ENCODE data around the gene ANGPTL8. TPM values are rescaled to one million over a fixed set of nuclear protein-coding genes. Genes with fewer than 3 reads are reported as not detected.
A peak's percentile ranks its signal among the peaks of the same experiment; 100 is the strongest.

ANGPTL8 gene
- total and polyA plus RNA-seq, 2 of the 13 experiments (the other 11 are each of a cell fraction or from before 2014, with no cell fraction given), result 27.3 to 243 TPM

DNA sequence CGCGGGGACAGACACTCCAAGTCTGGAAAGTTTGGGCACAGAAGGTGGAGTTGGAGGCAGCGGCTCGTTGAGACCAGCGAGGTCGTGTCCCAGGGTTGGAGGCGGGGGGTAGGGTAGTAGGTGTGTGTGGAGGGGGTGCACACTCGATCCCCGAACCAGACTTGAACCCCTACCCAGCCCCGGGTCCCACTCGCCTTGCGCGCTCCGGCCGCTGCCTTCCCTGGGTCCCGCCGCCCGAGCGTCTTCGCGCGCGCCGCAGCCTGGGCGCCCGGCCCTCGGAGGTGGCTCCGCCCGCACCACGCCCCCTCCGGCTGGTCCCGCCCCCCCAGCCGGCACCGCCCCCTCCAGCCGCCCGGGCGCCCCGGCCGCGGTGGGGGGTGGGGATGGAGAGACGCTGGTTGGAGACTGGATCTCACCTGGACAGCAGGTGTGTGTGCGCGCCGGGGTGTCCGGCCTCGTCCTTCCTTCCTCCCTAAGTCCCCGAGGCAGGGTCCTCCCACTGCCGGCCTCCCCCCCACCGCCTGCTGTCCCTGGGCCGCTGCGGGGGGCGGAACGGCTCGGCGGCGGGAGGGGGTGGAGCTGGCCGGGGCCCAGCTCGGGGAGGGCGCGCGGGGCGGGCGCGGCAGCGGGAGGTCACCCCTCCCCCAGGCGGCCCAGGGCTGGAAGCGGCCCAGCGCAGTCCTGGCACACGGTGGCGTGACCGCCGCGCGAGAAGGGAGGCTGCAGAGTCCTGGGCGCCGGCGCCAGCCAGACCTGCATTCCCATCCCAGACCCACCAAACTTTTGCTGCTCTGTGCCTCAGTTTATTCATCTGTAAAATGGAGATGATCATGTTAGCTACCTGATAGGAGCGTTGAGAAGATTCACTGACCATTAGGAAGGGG, 41.9 kb upstream of the ANGPTL8 start, which contains the start of gene KANK2 (continued):
- TF ChIP-seq, protein P1, sequence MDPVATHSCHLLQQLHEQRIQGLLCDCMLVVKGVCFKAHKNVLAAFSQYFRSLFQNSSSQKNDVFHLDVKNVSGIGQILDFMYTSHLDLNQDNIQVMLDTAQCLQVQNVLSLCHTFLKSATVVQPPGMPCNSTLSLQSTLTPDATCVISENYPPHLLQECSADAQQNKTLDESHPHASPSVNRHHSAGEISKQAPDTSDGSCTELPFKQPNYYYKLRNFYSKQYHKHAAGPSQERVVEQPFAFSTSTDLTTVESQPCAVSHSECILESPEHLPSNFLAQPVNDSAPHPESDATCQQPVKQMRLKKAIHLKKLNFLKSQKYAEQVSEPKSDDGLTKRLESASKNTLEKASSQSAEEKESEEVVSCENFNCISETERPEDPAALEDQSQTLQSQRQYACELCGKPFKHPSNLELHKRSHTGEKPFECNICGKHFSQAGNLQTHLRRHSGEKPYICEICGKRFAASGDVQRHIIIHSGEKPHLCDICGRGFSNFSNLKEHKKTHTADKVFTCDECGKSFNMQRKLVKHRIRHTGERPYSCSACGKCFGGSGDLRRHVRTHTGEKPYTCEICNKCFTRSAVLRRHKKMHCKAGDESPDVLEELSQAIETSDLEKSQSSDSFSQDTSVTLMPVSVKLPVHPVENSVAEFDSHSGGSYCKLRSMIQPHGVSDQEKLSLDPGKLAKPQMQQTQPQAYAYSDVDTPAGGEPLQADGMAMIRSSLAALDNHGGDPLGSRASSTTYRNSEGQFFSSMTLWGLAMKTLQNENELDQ (CRISPR knock-in tag; IDR thresholded peaks at IDR 0.05; ENCODE audit: borderline replicate concordance), result no peak
- TF ChIP-seq ELF1 (CRISPR knock-in tag; IDR thresholded peaks at IDR 0.05) (no peak), ZFP82 (CRISPR knock-in tag; IDR thresholded peaks at IDR 0.05; ENCODE audit: borderline replicate concordance) (no peak; the same call in 1 of the 2 replicates), ARNTL (CRISPR knock-in tag; IDR thresholded peaks at IDR 0.05) (no peak), POLR2AphosphoS2 (IDR thresholded peaks at IDR 0.05; ENCODE audit: low read depth, low read length) (no peak), POLR2A (IDR thresholded peaks at IDR 0.05; ENCODE audit: insufficient read depth in 1 of 2, low read depth in 2 of 2, low read length in 2 of 2) (peak; percentile 58 to 86), ZBTB20 (CRISPR knock-in tag; IDR thresholded peaks at IDR 0.05; ENCODE audit: borderline replicate concordance, low read depth) (no peak), AGO2 (optimal IDR thresholded peaks at IDR 0.05; ENCODE audit: low read depth, low read length) (peak; percentile 37), ZNF431 (CRISPR knock-in tag; IDR thresholded peaks at IDR 0.05; ENCODE audit: borderline replicate concordance, low read depth) (0 out of 2 replicates have a peak, but pooled peaks have one; percentile 55), ZNF766 (CRISPR knock-in tag; IDR thresholded peaks at IDR 0.05; ENCODE audit: borderline replicate concordance) (no peak), NR2F6 (IDR thresholded peaks at IDR 0.05) (no peak), NR2F6 (CRISPR knock-in tag; IDR thresholded peaks at IDR 0.05) (peak; percentile 73), PHB2 (IDR thresholded peaks at IDR 0.05; ENCODE audit: partially characterized antibody) (no peak), KMT2A (CRISPR knock-in tag; IDR thresholded peaks at IDR 0.05) (no peak), ZNF761 (CRISPR knock-in tag; conservative IDR thresholded peaks at IDR 0.05) (no peak), SP5 (CRISPR knock-in tag; IDR thresholded peaks at IDR 0.05; ENCODE audit: borderline replicate concordance, low read depth) (no peak; the same call in none of the 2 replicates), ZNF10 (CRISPR knock-in tag; IDR thresholded peaks at IDR 0.05; ENCODE audit: borderline replicate concordance, low read depth) (no peak), ZNF558 (CRISPR knock-in tag; IDR thresholded peaks at IDR 0.05; ENCODE audit: borderline replicate concordance) (no peak), PHF21A (CRISPR knock-in tag; IDR thresholded peaks at IDR 0.05) (no peak; the same call in 1 of the 2 replicates)
- TF ChIP-seq, protein P2, sequence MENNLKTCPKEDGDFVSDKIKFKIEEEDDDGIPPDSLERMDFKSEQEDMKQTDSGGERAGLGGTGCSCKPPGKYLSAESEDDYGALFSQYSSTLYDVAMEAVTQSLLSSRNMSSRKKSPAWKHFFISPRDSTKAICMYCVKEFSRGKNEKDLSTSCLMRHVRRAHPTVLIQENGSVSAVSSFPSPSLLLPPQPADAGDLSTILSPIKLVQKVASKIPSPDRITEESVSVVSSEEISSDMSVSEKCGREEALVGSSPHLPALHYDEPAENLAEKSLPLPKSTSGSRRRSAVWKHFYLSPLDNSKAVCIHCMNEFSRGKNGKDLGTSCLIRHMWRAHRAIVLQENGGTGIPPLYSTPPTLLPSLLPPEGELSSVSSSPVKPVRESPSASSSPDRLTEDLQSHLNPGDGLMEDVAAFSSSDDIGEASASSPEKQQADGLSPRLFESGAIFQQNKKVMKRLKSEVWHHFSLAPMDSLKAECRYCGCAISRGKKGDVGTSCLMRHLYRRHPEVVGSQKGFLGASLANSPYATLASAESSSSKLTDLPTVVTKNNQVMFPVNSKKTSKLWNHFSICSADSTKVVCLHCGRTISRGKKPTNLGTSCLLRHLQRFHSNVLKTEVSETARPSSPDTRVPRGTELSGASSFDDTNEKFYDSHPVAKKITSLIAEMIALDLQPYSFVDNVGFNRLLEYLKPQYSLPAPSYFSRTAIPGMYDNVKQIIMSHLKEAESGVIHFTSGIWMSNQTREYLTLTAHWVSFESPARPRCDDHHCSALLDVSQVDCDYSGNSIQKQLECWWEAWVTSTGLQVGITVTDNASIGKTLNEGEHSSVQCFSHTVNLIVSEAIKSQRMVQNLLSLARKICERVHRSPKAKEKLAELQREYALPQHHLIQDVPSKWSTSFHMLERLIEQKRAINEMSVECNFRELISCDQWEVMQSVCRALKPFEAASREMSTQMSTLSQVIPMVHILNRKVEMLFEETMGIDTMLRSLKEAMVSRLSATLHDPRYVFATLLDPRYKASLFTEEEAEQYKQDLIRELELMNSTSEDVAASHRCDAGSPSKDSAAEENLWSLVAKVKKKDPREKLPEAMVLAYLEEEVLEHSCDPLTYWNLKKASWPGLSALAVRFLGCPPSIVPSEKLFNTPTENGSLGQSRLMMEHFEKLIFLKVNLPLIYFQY (CRISPR knock-in tag; IDR thresholded peaks at IDR 0.05; ENCODE audit: borderline replicate concordance), result peak; percentile 15; the same call in 1 of the 2 replicates
- TF ChIP-seq, protein P3, sequence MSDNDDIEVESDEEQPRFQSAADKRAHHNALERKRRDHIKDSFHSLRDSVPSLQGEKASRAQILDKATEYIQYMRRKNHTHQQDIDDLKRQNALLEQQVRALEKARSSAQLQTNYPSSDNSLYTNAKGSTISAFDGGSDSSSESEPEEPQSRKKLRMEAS (IDR thresholded peaks at IDR 0.05), result peak; percentile 71
- TF ChIP-seq, protein P4, sequence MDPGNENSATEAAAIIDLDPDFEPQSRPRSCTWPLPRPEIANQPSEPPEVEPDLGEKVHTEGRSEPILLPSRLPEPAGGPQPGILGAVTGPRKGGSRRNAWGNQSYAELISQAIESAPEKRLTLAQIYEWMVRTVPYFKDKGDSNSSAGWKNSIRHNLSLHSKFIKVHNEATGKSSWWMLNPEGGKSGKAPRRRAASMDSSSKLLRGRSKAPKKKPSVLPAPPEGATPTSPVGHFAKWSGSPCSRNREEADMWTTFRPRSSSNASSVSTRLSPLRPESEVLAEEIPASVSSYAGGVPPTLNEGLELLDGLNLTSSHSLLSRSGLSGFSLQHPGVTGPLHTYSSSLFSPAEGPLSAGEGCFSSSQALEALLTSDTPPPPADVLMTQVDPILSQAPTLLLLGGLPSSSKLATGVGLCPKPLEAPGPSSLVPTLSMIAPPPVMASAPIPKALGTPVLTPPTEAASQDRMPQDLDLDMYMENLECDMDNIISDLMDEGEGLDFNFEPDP (CRISPR knock-in tag; conservative IDR thresholded peaks at IDR 0.05), result no peak

Data from HepG2 (cell line).